Measurements from ENCODE around the gene CATSPER2.
"Not testable (repeated sequence)": the region's sequence is repeated elsewhere in the genome, so short reads cannot be mapped to it uniquely, and the experiment has no call there.

The CATSPER2 gene

DNA sequence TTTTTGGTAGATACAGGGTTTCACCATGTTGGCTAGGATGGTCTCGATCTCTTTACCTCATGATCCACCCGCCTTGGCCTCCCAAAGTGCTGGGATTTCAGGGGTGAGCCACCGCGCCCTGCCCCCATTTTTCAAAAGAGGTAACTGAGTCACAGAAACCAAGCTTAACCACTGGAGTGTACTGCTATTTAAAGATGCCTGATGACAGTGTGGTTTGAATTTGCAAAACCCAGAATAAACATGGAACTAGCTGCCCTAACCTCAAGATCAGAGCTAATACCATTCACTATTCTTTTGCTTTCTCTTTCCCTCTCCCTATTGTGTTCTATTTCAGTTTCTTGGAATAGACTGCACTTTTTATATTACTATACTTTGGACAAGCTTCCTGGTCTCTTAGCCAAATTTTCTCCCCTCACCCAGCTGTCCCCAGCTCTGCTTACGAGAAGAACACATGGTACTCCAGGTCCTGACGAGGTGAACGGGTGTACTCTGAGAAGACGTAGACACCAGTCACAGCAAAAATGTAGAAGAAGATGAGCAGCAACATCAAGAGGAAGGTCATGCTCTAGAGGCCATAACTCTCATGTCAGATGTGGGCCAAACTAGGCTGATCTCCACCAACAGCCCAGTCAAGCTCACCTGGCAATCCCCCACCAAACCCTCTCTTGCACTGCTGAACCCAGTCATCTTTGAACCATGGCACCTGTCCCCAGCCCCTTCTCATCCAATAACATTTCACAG is 10.0 kb downstream of the CATSPER2 start:
- H3K27me3 ChIP-seq (ENCODE audit: control insufficient read depth in 1 of 2, insufficient read depth in 2 of 2, low read length in 2 of 2): not testable (repeated sequence)

DNA sequence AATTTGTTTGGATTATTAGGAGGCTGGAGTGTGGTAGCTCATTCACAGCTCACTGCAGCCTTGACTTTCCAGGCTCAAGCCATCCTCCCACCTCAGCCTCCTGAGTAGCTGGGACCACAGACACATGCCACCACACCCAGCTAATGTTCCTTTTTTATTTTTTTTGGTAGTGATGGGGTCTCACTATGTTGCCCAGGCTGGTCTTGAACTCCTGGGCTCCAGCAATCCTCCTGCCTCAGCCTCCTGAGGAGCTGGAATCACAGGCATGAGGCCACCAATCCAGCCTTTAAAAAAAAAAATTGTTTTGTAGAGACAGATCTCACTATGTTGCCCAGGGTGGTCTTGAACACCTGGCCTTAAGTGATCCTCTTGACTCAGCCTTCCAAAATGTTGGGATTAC is 21.7 kb downstream of the CATSPER2 start:
- H3K36me3 ChIP-seq (ENCODE audit: control insufficient read depth in 1 of 2, insufficient read depth in 2 of 2, low read length in 2 of 2); H3K27ac ChIP-seq (ENCODE audit: low read depth, low read length); H3K9me3 ChIP-seq (ENCODE audit: control insufficient read depth in 1 of 2, low read length in 2 of 2); H3K4me1 ChIP-seq (ENCODE audit: control insufficient read depth in 1 of 2, insufficient read depth in 2 of 2, low read length in 2 of 2); H3K9ac ChIP-seq (ENCODE audit: low read depth in 1 of 2, low read length in 2 of 2); H3K27me3 ChIP-seq (ENCODE audit: control insufficient read depth in 1 of 2, insufficient read depth in 2 of 2, low read length in 2 of 2); H3K4me3 ChIP-seq (ENCODE audit: low read depth in 1 of 2, low read length in 2 of 2): not testable (repeated sequence)

More for the DNA sequence above, 10.0 kb downstream of the CATSPER2 start:
- H3K4me3 ChIP-seq (ENCODE audit: low read depth in 1 of 2, low read length in 2 of 2); H3K9ac ChIP-seq (ENCODE audit: low read depth in 1 of 2, low read length in 2 of 2); H3K4me1 ChIP-seq (ENCODE audit: control insufficient read depth in 1 of 2, insufficient read depth in 2 of 2, low read length in 2 of 2); H3K9me3 ChIP-seq (ENCODE audit: control insufficient read depth in 1 of 2, low read length in 2 of 2); H3K27ac ChIP-seq (ENCODE audit: low read depth, low read length); H3K36me3 ChIP-seq (ENCODE audit: control insufficient read depth in 1 of 2, insufficient read depth in 2 of 2, low read length in 2 of 2): not testable (repeated sequence)

- H3K4me1 ChIP-seq (ENCODE audit: control insufficient read depth in 1 of 2, insufficient read depth in 2 of 2, low read length in 2 of 2): no peaks in the 10 kb centered on the region
- no peak overlapping the region for H3K4me3 ChIP-seq (ENCODE audit: low read depth in 1 of 2, low read length in 2 of 2)
- H3K9me3 ChIP-seq (ENCODE audit: control insufficient read depth in 1 of 2, low read length in 2 of 2): no peaks in the 10 kb centered on the region
- H3K27me3 ChIP-seq (ENCODE audit: control insufficient read depth in 1 of 2, insufficient read depth in 2 of 2, low read length in 2 of 2): no peaks in the 10 kb centered on the region
- no peak overlapping the region for H3K27ac ChIP-seq (ENCODE audit: low read depth, low read length)
- H3K9ac ChIP-seq (ENCODE audit: low read depth in 1 of 2, low read length in 2 of 2): no peak overlapping the region
- H3K36me3 ChIP-seq (ENCODE audit: control insufficient read depth in 1 of 2, insufficient read depth in 2 of 2, low read length in 2 of 2): no peaks in the 10 kb centered on the region
These were observed 23.5 kb downstream of the CATSPER2 start for GRCh38 chr15:43625106-43625505.

DNA sequence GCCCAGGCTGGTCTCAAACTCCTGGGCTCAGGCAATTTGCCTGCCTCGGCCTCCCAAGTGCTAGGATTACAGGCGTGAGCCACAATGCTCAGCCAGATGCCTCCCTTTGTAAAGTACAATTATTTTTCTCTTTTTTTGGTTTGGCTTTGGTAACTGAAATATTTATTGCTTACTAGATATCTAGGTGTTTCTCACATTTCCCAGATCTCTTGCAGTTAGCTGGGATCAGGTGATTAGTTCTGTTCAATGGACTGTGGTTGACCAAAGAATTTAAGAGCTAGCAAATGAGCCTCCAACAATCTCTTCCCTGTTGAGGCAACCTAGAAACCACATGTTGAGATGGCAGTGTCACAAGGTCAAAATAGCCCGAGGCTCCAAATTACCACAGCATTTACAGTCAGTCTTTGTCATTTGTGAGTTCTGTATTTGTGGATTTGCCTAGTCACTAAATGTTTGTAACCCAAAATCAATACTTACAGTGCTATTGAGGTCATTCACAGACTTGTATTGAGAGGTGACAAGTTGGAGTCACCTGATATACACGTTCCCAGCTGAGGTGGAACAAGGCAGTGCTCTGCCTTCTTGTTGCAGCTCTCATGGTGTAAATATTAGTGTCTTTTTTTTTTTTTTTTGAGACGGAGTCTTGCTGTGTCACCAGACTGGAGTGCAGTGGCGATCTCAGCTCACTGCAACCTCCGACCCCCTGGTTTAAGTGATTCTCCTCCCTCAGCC is 26.4 kb downstream of the CATSPER2 start:
- H3K9me3 ChIP-seq (ENCODE audit: control insufficient read depth in 1 of 2, low read length in 2 of 2); H3K27me3 ChIP-seq (ENCODE audit: control insufficient read depth in 1 of 2, insufficient read depth in 2 of 2, low read length in 2 of 2); H3K9ac ChIP-seq (ENCODE audit: low read depth in 1 of 2, low read length in 2 of 2); H3K27ac ChIP-seq (ENCODE audit: low read depth, low read length); H3K4me3 ChIP-seq (ENCODE audit: low read depth in 1 of 2, low read length in 2 of 2); H3K36me3 ChIP-seq (ENCODE audit: control insufficient read depth in 1 of 2, insufficient read depth in 2 of 2, low read length in 2 of 2); H3K4me1 ChIP-seq (ENCODE audit: control insufficient read depth in 1 of 2, insufficient read depth in 2 of 2, low read length in 2 of 2): not testable (repeated sequence)

GRCh38 chr15:43618700-43619099 is 29.9 kb downstream of the CATSPER2 start, which contains the start of gene STRC:
Gene STRC, minus strand, starts transcription at chr15:43618800. Its CDS starts 78 bp downstream, at chr15:43618722.
- H3K4me1 ChIP-seq (ENCODE audit: control insufficient read depth in 1 of 2, insufficient read depth in 2 of 2, low read length in 2 of 2); H3K4me3 ChIP-seq (ENCODE audit: low read depth in 1 of 2, low read length in 2 of 2); H3K27me3 ChIP-seq (ENCODE audit: control insufficient read depth in 1 of 2, insufficient read depth in 2 of 2, low read length in 2 of 2); H3K9ac ChIP-seq (ENCODE audit: low read depth in 1 of 2, low read length in 2 of 2); H3K27ac ChIP-seq (ENCODE audit: low read depth, low read length); H3K9me3 ChIP-seq (ENCODE audit: control insufficient read depth in 1 of 2, low read length in 2 of 2); H3K36me3 ChIP-seq (ENCODE audit: control insufficient read depth in 1 of 2, insufficient read depth in 2 of 2, low read length in 2 of 2): not testable (repeated sequence)

DNA sequence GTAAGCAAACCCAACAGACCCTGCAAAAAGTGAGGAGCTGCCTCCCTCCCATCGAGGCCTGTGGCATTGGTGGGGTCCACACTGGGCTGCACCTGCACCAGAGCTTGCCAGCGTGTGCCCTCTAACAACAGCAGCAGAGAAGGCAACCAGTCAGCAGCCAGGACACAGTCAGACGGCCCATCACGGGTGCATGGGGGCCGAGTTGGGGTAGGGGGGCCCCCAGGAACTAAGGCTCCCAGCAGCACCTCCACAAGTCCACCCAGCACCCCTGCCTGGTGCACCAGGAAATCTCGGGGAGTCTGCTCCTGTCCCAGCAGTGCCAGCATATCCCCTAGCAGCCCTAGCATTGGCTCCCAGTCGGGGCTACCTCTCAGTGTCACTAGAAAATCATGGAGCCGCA is 30.9 kb downstream of the CATSPER2 start:
- H3K27ac ChIP-seq (ENCODE audit: low read depth, low read length); H3K4me1 ChIP-seq (ENCODE audit: control insufficient read depth in 1 of 2, insufficient read depth in 2 of 2, low read length in 2 of 2); H3K36me3 ChIP-seq (ENCODE audit: control insufficient read depth in 1 of 2, insufficient read depth in 2 of 2, low read length in 2 of 2); H3K27me3 ChIP-seq (ENCODE audit: control insufficient read depth in 1 of 2, insufficient read depth in 2 of 2, low read length in 2 of 2); H3K4me3 ChIP-seq (ENCODE audit: low read depth in 1 of 2, low read length in 2 of 2); H3K9ac ChIP-seq (ENCODE audit: low read depth in 1 of 2, low read length in 2 of 2); H3K9me3 ChIP-seq (ENCODE audit: control insufficient read depth in 1 of 2, low read length in 2 of 2): not testable (repeated sequence)

DNA sequence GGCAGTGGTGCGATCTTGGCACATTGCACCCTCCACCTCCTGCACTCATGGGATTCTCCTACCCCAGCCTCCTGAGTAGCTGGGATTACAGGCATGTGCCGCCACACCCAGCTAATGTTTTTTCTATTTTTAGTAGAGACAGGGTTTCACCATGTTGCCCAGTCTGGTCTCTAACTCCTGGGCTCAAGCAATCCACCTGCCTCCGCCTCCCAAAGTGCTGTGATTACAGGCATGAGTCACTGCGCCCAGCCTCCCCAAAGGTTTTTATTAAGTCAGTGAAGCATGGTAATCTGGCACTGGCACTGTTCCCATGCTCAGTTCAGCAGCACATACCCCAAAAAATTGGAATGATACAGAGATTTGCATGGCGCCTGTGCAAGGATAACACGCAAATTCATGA is 46.4 kb downstream of the CATSPER2 start:
- H3K4me1 ChIP-seq (ENCODE audit: control insufficient read depth in 1 of 2, insufficient read depth in 2 of 2, low read length in 2 of 2); H3K4me3 ChIP-seq (ENCODE audit: low read depth in 1 of 2, low read length in 2 of 2); H3K27me3 ChIP-seq (ENCODE audit: control insufficient read depth in 1 of 2, insufficient read depth in 2 of 2, low read length in 2 of 2); H3K36me3 ChIP-seq (ENCODE audit: control insufficient read depth in 1 of 2, insufficient read depth in 2 of 2, low read length in 2 of 2); H3K27ac ChIP-seq (ENCODE audit: low read depth, low read length); H3K9me3 ChIP-seq (ENCODE audit: control insufficient read depth in 1 of 2, low read length in 2 of 2); H3K9ac ChIP-seq (ENCODE audit: low read depth in 1 of 2, low read length in 2 of 2): not testable (repeated sequence)

GRCh38 chr15:43600200-43600599 is 48.4 kb downstream of the CATSPER2 start:
- H3K27me3 ChIP-seq (ENCODE audit: control insufficient read depth in 1 of 2, insufficient read depth in 2 of 2, low read length in 2 of 2); H3K9ac ChIP-seq (ENCODE audit: low read depth in 1 of 2, low read length in 2 of 2); H3K4me3 ChIP-seq (ENCODE audit: low read depth in 1 of 2, low read length in 2 of 2); H3K36me3 ChIP-seq (ENCODE audit: control insufficient read depth in 1 of 2, insufficient read depth in 2 of 2, low read length in 2 of 2); H3K27ac ChIP-seq (ENCODE audit: low read depth, low read length); H3K4me1 ChIP-seq (ENCODE audit: control insufficient read depth in 1 of 2, insufficient read depth in 2 of 2, low read length in 2 of 2); H3K9me3 ChIP-seq (ENCODE audit: control insufficient read depth in 1 of 2, low read length in 2 of 2): not testable (repeated sequence)

- not testable (repeated sequence) for H3K4me3 ChIP-seq (ENCODE audit: low read depth in 1 of 2, low read length in 2 of 2); H3K9me3 ChIP-seq (ENCODE audit: control insufficient read depth in 1 of 2, low read length in 2 of 2); H3K4me1 ChIP-seq (ENCODE audit: control insufficient read depth in 1 of 2, insufficient read depth in 2 of 2, low read length in 2 of 2); H3K36me3 ChIP-seq (ENCODE audit: control insufficient read depth in 1 of 2, insufficient read depth in 2 of 2, low read length in 2 of 2); H3K27me3 ChIP-seq (ENCODE audit: control insufficient read depth in 1 of 2, insufficient read depth in 2 of 2, low read length in 2 of 2); H3K27ac ChIP-seq (ENCODE audit: low read depth, low read length); H3K9ac ChIP-seq (ENCODE audit: low read depth in 1 of 2, low read length in 2 of 2)
These were observed 49.5 kb downstream of the CATSPER2 start for GRCh38 chr15:43599131-43599530.

DNA sequence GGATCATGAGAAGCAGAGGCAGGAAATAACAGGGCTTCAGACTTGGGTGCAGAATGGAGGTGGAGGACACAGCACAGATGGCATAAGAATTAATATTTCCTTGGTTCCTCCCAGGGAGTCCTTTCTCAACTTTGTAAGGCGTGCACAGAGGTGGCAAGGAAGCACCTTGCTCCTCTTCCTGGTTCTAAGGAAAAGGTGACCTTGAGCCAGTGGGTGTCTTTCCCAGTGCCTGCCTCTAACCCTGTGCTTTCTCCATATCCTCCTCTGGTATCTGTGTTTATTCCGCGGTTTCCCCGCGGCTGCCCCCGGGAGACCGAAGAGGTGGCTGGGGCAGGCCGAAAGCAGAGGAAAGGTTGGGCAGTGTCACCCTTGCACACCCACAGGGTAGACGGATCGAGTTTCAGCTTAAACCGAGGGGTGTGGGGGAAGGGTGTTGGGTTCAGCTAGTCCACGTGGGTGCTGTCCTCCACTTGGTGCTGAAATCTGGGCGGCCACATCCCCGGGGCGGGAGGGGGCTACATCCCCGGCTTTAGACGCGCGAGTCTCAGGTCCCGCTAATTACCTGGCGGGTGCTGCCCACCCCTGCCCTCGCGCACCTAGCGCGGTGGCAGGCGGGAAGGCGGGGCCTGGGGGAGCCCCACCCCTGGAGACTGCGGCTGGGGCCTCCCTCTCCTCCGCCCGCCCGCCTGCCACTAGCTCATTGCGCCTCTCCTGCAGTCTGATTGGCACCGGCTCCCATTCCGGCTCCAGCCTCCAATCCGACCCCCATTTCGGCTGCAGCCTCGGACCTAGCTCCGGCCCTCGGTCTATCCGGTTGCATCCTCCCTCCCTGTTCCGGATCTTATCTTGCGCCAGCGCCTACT is 55.1 kb downstream of the CATSPER2 start, which contains the start of gene CKMT1B:
TSS of gene CKMT1B (plus strand) at position 700 of the 863 bp plus-strand sequence. CDS start 192 bp downstream, outside the sequence.
- H3K36me3 ChIP-seq (ENCODE audit: control insufficient read depth in 1 of 2, insufficient read depth in 2 of 2, low read length in 2 of 2); H3K4me3 ChIP-seq (ENCODE audit: low read depth in 1 of 2, low read length in 2 of 2); H3K27ac ChIP-seq (ENCODE audit: low read depth, low read length); H3K27me3 ChIP-seq (ENCODE audit: control insufficient read depth in 1 of 2, insufficient read depth in 2 of 2, low read length in 2 of 2); H3K9me3 ChIP-seq (ENCODE audit: control insufficient read depth in 1 of 2, low read length in 2 of 2); H3K4me1 ChIP-seq (ENCODE audit: control insufficient read depth in 1 of 2, insufficient read depth in 2 of 2, low read length in 2 of 2); H3K9ac ChIP-seq (ENCODE audit: low read depth in 1 of 2, low read length in 2 of 2): not testable (repeated sequence)
